ENCODE data around the gene SLC35E2B. TPM values are rescaled to one million over a fixed set of nuclear protein-coding genes. Genes with fewer than 3 reads are reported as not detected.

The SLC35E2B gene
- total RNA-seq, 1 experiment from 2014 or later = 41.7 TPM

DNA sequence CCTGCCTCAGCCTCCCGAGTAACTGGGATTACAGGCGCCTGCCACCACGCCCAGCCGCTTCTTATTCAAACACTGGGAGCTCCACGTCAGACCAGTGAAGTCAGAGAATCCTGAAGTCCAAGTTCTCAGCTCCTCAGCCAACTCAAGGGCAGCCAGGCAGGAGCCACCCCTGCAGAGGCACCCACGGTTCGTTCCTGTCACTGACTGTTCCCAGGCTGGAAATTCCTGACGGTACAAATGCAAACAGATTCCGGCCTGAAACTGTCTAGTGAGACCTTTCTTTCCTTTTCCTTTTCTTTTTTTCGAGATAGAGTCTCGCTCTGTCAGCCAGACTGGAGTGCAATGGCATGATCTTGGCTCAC lies 11.7 kb downstream of the SLC35E2B start:
- H3K23me2 ChIP-seq (ENCODE audit: insufficient read length, low read depth, low read length, poor library complexity, severe bottlenecking) = no peaks in the 10 kb centered on the region

More for the DNA sequence above, 11.7 kb downstream of the SLC35E2B start:
- Histone ChIP-seq H2BK12ac (ENCODE audit: insufficient read length, low read depth, low read length) (no peak overlapping the region), H3K9ac (ENCODE audit: extremely low read depth, insufficient read length, low read length) (no peak overlapping the region), H2BK20ac (ENCODE audit: low read depth, low read length, poor library complexity, severe bottlenecking) (no peak overlapping the region), H4K8ac (replicated peaks; ENCODE audit: insufficient read length, low read depth, low read length) (no peak overlapping the region), H4K91ac (ENCODE audit: insufficient read length, low read depth, low read length) (no peak overlapping the region), H3K14ac (ENCODE audit: insufficient read depth, low read length) (no peak overlapping the region), H2BK15ac (ENCODE audit: low read depth, low read length) (no peak overlapping the region), H3K27ac (ENCODE audit: insufficient read length, low read depth, low read length) (no peak overlapping the region), H3K79me1 (ENCODE audit: insufficient read depth, low read depth, low read length, poor library complexity, severe bottlenecking) (no peaks in the 10 kb centered on the region), H3K4ac (ENCODE audit: low read depth, low read length) (no peak overlapping the region), H3K9me3 (ENCODE audit: control insufficient read depth, low read depth, low read length) (no peaks in the 10 kb centered on the region), H3K4me1 (ENCODE audit: insufficient read depth, low read length) (peaks cover 5% of the 10 kb centered on the region; the same call in 1 of the 2 replicates), H3K18ac (ENCODE audit: insufficient read length, low read depth, low read length) (no peak overlapping the region), H3K23ac (ENCODE audit: insufficient read length, low read depth, low read length) (no peak overlapping the region), H2AFZ (ENCODE audit: low read length) (no peak overlapping the region), H3K79me2 (ENCODE audit: insufficient read depth, low read length) (peaks cover 2% of the 10 kb centered on the region; the same call in 1 of the 2 replicates), H2BK120ac (ENCODE audit: low read depth, low read length, poor library complexity, severe bottlenecking) (no peak overlapping the region), H3K56ac (ENCODE audit: insufficient read length, low read depth, low read length) (no peak overlapping the region), H3T11ph (ENCODE audit: low read length) (no peak overlapping the region), H3K4me2 (ENCODE audit: insufficient read depth, insufficient read length, low read length) (no peak overlapping the region), H3K27me3 (ENCODE audit: insufficient read depth, low read length) (no peaks in the 10 kb centered on the region), H4K5ac (ENCODE audit: insufficient read length, low read depth, low read length) (no peak overlapping the region), H2BK5ac (ENCODE audit: insufficient read length, low read length) (no peak overlapping the region), H4K20me1 (ENCODE audit: control insufficient read depth, insufficient read depth, insufficient read length) (no peaks in the 10 kb centered on the region), H2AK5ac (ENCODE audit: insufficient read length, low read length) (no peak overlapping the region)
- Mint-ChIP-seq H3K36me3 (ENCODE audit: insufficient read depth in 1 of 3, low read depth in 3 of 3) (peaks cover 2 to 12% (median 5%) of the 10 kb centered on the region in 3 experiments; a peak in 5 of 7 replicates), H3K4me3 (no peak overlapping the region), H3K27ac (no peak overlapping the region), H3K9me3 (no peaks in the 10 kb centered on the region), H3K4me1 (peaks cover 32 to 40% of the 10 kb centered on the region in 2 experiments), H3K27me3 (ENCODE audit: low read depth) (no peaks in the 10 kb centered on the region)
- no CpG with 5 or more reads among the region's 11 CpGs for WGBS (ENCODE audit: extremely low coverage, insufficient read length, low lambda C conversion rate)
- DNase-seq = no peak
- TF ChIP-seq, protein P1, sequence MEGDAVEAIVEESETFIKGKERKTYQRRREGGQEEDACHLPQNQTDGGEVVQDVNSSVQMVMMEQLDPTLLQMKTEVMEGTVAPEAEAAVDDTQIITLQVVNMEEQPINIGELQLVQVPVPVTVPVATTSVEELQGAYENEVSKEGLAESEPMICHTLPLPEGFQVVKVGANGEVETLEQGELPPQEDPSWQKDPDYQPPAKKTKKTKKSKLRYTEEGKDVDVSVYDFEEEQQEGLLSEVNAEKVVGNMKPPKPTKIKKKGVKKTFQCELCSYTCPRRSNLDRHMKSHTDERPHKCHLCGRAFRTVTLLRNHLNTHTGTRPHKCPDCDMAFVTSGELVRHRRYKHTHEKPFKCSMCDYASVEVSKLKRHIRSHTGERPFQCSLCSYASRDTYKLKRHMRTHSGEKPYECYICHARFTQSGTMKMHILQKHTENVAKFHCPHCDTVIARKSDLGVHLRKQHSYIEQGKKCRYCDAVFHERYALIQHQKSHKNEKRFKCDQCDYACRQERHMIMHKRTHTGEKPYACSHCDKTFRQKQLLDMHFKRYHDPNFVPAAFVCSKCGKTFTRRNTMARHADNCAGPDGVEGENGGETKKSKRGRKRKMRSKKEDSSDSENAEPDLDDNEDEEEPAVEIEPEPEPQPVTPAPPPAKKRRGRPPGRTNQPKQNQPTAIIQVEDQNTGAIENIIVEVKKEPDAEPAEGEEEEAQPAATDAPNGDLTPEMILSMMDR (conservative IDR thresholded peaks at IDR 0.05) = no peak
